H1 (cell line): ENCODE results near the gene INHBB. TPM values are rescaled to one million over a fixed set of nuclear protein-coding genes. Genes with fewer than 3 reads are reported as not detected.

Source experiments
- CTCF ChIA-PET: fragments of 300-600 bp; sonication (Branson Sonifier 250); formaldehyde crosslinking; loops from one replicate; lab custom pipeline; 2021; ENCODE audit not compliant: partially characterized antibody; lab: Charles Lee
- POLR2A ChIA-PET: fragments of 300-600 bp; sonication (Branson Sonifier 250); formaldehyde crosslinking; loops from one replicate; lab custom pipeline; 2021; ENCODE audit warnings: inconsistent platforms; ENCODE audit not compliant: partially characterized antibody; lab: Charles Lee
- DNase-seq, 2 experiments: peaks; one replicate each; pipeline versions ENCODE4 v3.0.0 to v3.0.0-alpha.2; 2010 to 2022; ENCODE audit warnings: low spot score in 2 of 2, low read depth in 1 of 2, mixed read lengths in 1 of 2
- FAIRE-seq: peaks from 2 replicates; lab custom pipeline; 2011; peaks lifted over from hg19 to GRCh38; lab: Jason Lieb, UNC
- H2AFZ ChIP-seq: 2 replicates; pipeline ENCODE4 v1.8.1; 2012; ENCODE audit warnings: low read length, inconsistent platforms
- H2AK5ac ChIP-seq: 2 replicates; pipeline ENCODE4 v1.6.1; 2013; ENCODE audit warnings: low read depth, low read length
- H2BK120ac ChIP-seq: replicated peaks from 2 replicates; pipeline ENCODE3; 2013; ENCODE audit warnings: low read depth, low read length, inconsistent platforms
- H2BK12ac ChIP-seq: 2 replicates; pipeline ENCODE4 v1.6.1; 2013; ENCODE audit warnings: low read depth, low read length
- H2BK15ac ChIP-seq: 2 replicates; pipeline ENCODE4 v1.6.1; 2013; ENCODE audit warnings: low read length
- H2BK20ac ChIP-seq: 2 replicates; pipeline ENCODE4 v1.6.1; 2013; ENCODE audit warnings: low read length
- H2BK5ac ChIP-seq: 2 replicates; pipeline ENCODE4 v1.6.1; 2013; ENCODE audit warnings: low read depth, low read length
- H3K14ac ChIP-seq: 2 replicates; pipeline ENCODE4 v1.6.1; 2013; ENCODE audit warnings: inconsistent platforms; ENCODE audit not compliant: insufficient read length
- H3K18ac ChIP-seq: 2 replicates; pipeline ENCODE4 v1.6.1; 2013; ENCODE audit warnings: low read length; ENCODE audit errors: extremely low read depth
- H3K23ac ChIP-seq: 2 replicates; pipeline ENCODE4 v1.6.1; 2013; ENCODE audit warnings: inconsistent platforms; ENCODE audit not compliant: insufficient read length
- H3K23me2 ChIP-seq: 2 replicates; pipeline ENCODE4 v1.6.1; 2013; ENCODE audit warnings: low read depth, low read length
- H3K27ac ChIP-seq: 2 replicates; pipeline ENCODE4 v1.6.1; 2011; ENCODE audit warnings: low read depth, low read length, inconsistent platforms
- H3K27me3 ChIP-seq, 4 experiments: replicated peaks in 1 of 4; 1 replicate in 1 of 4; 2 replicates in 3 of 4; pipeline versions ENCODE4 v1.6.1 to v1.8.1; 2011 to 2013; ENCODE audit warnings: low read length in 3 of 4, mild to moderate bottlenecking in 3 of 4, inconsistent platforms in 2 of 4, mixed read lengths in 2 of 4, moderate library complexity in 1 of 4; ENCODE audit not compliant: control insufficient read depth in 3 of 4, insufficient read depth in 3 of 4; ENCODE audit errors: extremely low read depth in 1 of 4
- H3K36me3 ChIP-seq, 4 experiments: 2 replicates each; pipeline versions ENCODE4 v1.6.1 to v1.8.1; 2011 to 2013; ENCODE audit warnings: mild to moderate bottlenecking in 4 of 4, low read length in 3 of 4, moderate library complexity in 2 of 4, control low read depth in 1 of 4, inconsistent platforms in 1 of 4; ENCODE audit not compliant: insufficient read depth in 4 of 4, control insufficient read depth in 2 of 4
- H3K4ac ChIP-seq: replicated peaks from 2 replicates; pipeline ENCODE3; 2013; ENCODE audit warnings: low read length, low read depth, mixed read lengths, inconsistent platforms; ENCODE audit not compliant: insufficient read length
- H3K4me1 ChIP-seq, 4 experiments: replicated peaks in 1 of 4; 1 replicate in 1 of 4; 2 replicates in 3 of 4; pipeline versions ENCODE4 v1.6.1 to v1.8.1; 2011 to 2013; ENCODE audit warnings: low read length in 3 of 4, inconsistent platforms in 2 of 4, mixed read lengths in 1 of 4; ENCODE audit not compliant: insufficient read depth in 4 of 4, control insufficient read depth in 3 of 4
- H3K4me2 ChIP-seq, 2 experiments: 2 replicates each; pipeline versions ENCODE4 v1.6.1 to v1.8.1; 2011 to 2013; ENCODE audit warnings: low read depth in 2 of 2, low read length in 2 of 2, control low read depth in 1 of 2, inconsistent platforms in 1 of 2, mild to moderate bottlenecking in 1 of 2; ENCODE audit not compliant: insufficient read depth in 1 of 2
- H3K4me3 ChIP-seq, 4 experiments: fragments of 200-600, 300-600 bp in 1 of 4; sonication (generic), shearing (Covaris generic), sonication (Bioruptor Twin) in 1 of 4; 2 replicates each; pipeline versions ENCODE4 v1.5.1 to v1.8.1; 2011 to 2016; ENCODE audit warnings: low read length in 4 of 4, low read depth in 3 of 4, control low read depth in 2 of 4, inconsistent platforms in 2 of 4, mild to moderate bottlenecking in 2 of 4, mixed read lengths in 1 of 4, moderate library complexity in 1 of 4; ENCODE audit not compliant: insufficient read depth in 2 of 4; ENCODE audit errors: extremely low read depth in 1 of 4
- H3K56ac ChIP-seq: replicated peaks from 2 replicates; pipeline ENCODE3; 2013; ENCODE audit warnings: low read depth, mild to moderate bottlenecking, mixed read lengths, low read length, inconsistent platforms; ENCODE audit not compliant: insufficient read length
- H3K79me1 ChIP-seq: 2 replicates; pipeline ENCODE4 v1.6.1; 2013; ENCODE audit warnings: low read depth, low read length, control low read depth
- H3K79me2 ChIP-seq, 2 experiments: 2 replicates each; pipeline versions ENCODE4 v1.6.1 to v1.8.1; 2012 to 2013; ENCODE audit warnings: low read length in 2 of 2, mild to moderate bottlenecking in 2 of 2, inconsistent platforms in 1 of 2; ENCODE audit not compliant: insufficient read depth in 2 of 2, control insufficient read depth in 1 of 2
- H3K9ac ChIP-seq, 4 experiments: replicated peaks in 1 of 4; 1 replicate in 1 of 4; 2 replicates in 3 of 4; pipeline versions ENCODE4 v1.6.1 to v1.8.1; 2011 to 2013; ENCODE audit warnings: low read depth in 3 of 4, low read length in 3 of 4, control low read depth in 2 of 4, mild to moderate bottlenecking in 2 of 4, moderate library complexity in 2 of 4, inconsistent platforms in 1 of 4; ENCODE audit errors: extremely low read depth in 1 of 4
- H3K9me3 ChIP-seq, 2 experiments: 2 replicates each; pipeline versions ENCODE4 v1.6.1 to v1.8.1; 2012 to 2013; ENCODE audit warnings: mild to moderate bottlenecking in 2 of 2, moderate library complexity in 2 of 2, control low read depth in 1 of 2, inconsistent platforms in 1 of 2, low read depth in 1 of 2, low read length in 1 of 2, mixed read lengths in 1 of 2; ENCODE audit not compliant: insufficient read depth in 2 of 2
- H4K20me1 ChIP-seq, 2 experiments: replicated peaks in 1 of 2; 2 replicates each; pipeline versions ENCODE3 to v1.8.1; 2011 to 2013; ENCODE audit warnings: inconsistent platforms in 2 of 2, low read length in 2 of 2, mild to moderate bottlenecking in 1 of 2; ENCODE audit not compliant: insufficient read depth in 2 of 2, control insufficient read depth in 1 of 2
- H4K5ac ChIP-seq: 2 replicates; pipeline ENCODE4 v1.6.1; 2013; ENCODE audit warnings: low read length, low read depth, mixed read lengths, inconsistent platforms; ENCODE audit not compliant: insufficient read length
- H4K8ac ChIP-seq: 2 replicates; pipeline ENCODE4 v1.8.0; 2013; ENCODE audit warnings: mild to moderate bottlenecking, moderate library complexity, low read length, inconsistent platforms; ENCODE audit not compliant: insufficient read depth; ENCODE audit errors: extremely low read depth
- H4K91ac ChIP-seq: replicated peaks from 2 replicates; pipeline ENCODE3; 2013; ENCODE audit warnings: low read length, mixed read lengths, inconsistent platforms; ENCODE audit not compliant: insufficient read length
- ASH2L ChIP-seq: fragments of 200-600, 300-600 bp; sonication (generic); IDR thresholded peaks from one replicate; pipeline ENCODE4 v1.7.1; 2017; ENCODE audit warnings: low read length
- E2F6 ChIP-seq: IDR thresholded peaks from 2 replicates; pipeline ENCODE4 v1.6.1; 2012; ENCODE audit warnings: inconsistent platforms
- GABPA ChIP-seq: IDR thresholded peaks from 2 replicates; pipeline ENCODE4 v1.6.1; 2011; ENCODE audit warnings: mild to moderate bottlenecking, low read length, moderate library complexity, borderline replicate concordance; ENCODE audit not compliant: insufficient read depth
- WGBS, 2 experiments: shearing (Covaris generic) in 1 of 2; methylation state at CpG; one replicate each; pipeline versions ENCODE4 v1.1.6 to v1.1.7; 2013 to 2015; ENCODE audit warnings: low lambda C conversion rate in 2 of 2, mixed read lengths in 2 of 2, inconsistent platforms in 1 of 2, low coverage in 1 of 2, missing lambda C conversion rate in 1 of 2; ENCODE audit not compliant: insufficient replicate concordance in 2 of 2, insufficient coverage in 1 of 2, insufficient read length in 1 of 2; ENCODE audit errors: extremely low coverage in 1 of 2, missing lambda C conversion rate in 1 of 2; 5-methylcytosine and 5-hydroxymethylcytosine counted together
- polyA plus RNA-seq, 7 experiments: library from polyadenylated mRNA; depleted of rRNA in 3 of 7; stranded (reverse) in 5 of 7; unstranded in 2 of 7; fragments of >200 nt in 5 of 7; fragments of 200-250 nt in 2 of 7; gene quantifications; 1 replicate in 5 of 7; 2 replicates in 1 of 7; 4 replicates in 1 of 7; pipeline versions ENCODE4 v1.2.1 to v1.2.3, GENCODE V29; 2011 to 2013; ENCODE audit warnings: missing spikeins in 2 of 7, mixed read lengths in 2 of 7
- total RNA-seq: library from RNA; stranded (reverse); fragmentation: NEBNext Ultra II Directional; extraction: Animal tissue kit (Norgen Biotek cat#: 25700); gene quantifications from 2 replicates; pipeline ENCODE4 v1.2.1, GENCODE V29; 2021
- TF ChIP-seq, protein P1 (sequence below): IDR thresholded peaks from 2 replicates; pipeline ENCODE4 v1.6.1; 2012; ENCODE audit warnings: low read length, inconsistent platforms

The INHBB gene
- total and polyA plus RNA-seq, 2 of the 8 experiments (the other 6 are each of a cell fraction or from before 2014, with no cell fraction given), result 0.30 to 0.32 TPM

DNA sequence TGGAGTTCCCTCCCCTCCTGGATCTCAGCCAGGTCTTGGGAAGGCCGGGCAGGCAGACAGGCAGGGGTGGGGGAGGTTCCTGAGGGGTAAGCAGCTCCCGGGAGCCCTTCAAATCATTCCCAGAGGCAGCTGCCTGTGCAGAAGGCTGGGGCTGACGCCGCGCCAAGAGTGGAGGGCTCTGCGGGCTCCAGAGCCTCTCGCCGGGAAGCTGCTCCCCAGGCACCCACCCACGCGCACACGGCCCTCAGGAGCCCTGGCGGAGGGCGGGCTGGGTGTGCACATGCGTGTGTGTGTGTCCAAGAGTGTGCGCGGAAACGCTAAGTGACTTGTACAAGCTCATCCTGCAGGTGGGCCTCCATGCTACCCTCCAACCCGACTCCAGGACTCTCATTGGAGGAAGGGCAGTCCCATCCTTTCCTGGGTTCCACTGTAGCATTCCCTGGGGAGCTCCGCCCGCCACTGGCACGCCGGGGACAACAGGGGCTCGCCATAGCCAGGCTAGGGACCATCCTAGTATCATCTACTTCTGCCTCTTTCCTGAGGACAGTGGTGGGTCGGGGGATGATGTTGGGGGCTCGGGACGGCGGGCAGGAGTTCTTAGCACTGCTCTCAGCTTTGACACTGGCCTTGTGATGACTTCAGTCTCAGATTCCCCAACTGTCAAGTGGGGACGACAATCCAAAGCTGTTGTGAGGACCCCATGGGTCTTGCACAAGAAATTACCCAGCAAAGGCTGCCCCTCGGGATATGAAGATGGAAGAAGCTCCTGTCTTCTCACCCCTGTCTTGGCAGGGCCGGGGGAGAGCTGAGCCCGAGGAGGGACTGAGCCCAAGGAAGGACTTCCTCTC, 50.3 kb downstream of the INHBB start:
- no peak overlapping the region for H3K4ac ChIP-seq
- H3K14ac ChIP-seq, result no peak overlapping the region
- no peaks in the 10 kb centered on the region for H3K79me2 ChIP-seq
- H4K8ac ChIP-seq, result peak overlapping the region; percentile 62
- no peaks in the 10 kb centered on the region for H3K79me1 ChIP-seq
- H2BK5ac ChIP-seq, result no peak overlapping the region
- no peak overlapping the region for H2BK20ac ChIP-seq
- H4K20me1 ChIP-seq, result no peaks in the 10 kb centered on the region
- no peak overlapping the region for H3K4me2 ChIP-seq
- H4K91ac ChIP-seq, result no peak overlapping the region
- ChIA-PET CTCF (interaction anchor here (0.8 to 4.0 kb wide), 11 partner anchors 13 to 290 kb away, joined by 3 to 19 read pairs (median 4); no protein-coding TSS in a partner anchor), POLR2A (interaction anchor here (1.0 to 1.1 kb wide), 2 partner anchors 12 to 679 kb away, joined by 3 to 5 read pairs; no protein-coding TSS in a partner anchor)
- H2AFZ ChIP-seq, result no peak overlapping the region
- peaks cover 0 to 6% (median 0%) of the 10 kb centered on the region in 4 experiments; a peak in 4 of 7 replicates for H3K27me3 ChIP-seq
- DNase-seq (peak in 1 of 2 experiments; percentile 45), FAIRE-seq (no peak)
- H3K36me3 ChIP-seq, result no peaks in the 10 kb centered on the region
- 91% methylated on average over 23 of the region's 31 CpGs; no CpG with 5 or more reads in 1 of the 2 experiments for WGBS, 2 experiments
- H3K9ac ChIP-seq, result no peak overlapping the region; a peak in 1 of 7 replicates
- H3K18ac ChIP-seq, result no peak overlapping the region
- no peaks in the 10 kb centered on the region for H3K23me2 ChIP-seq
- H3K23ac ChIP-seq, result no peak overlapping the region
- peaks cover 0 to 14% (median 0%) of the 10 kb centered on the region in 4 experiments; a peak in 3 of 7 replicates for H3K4me1 ChIP-seq
- no peak overlapping the region for H4K5ac ChIP-seq
- peak overlapping the region; percentile 21 for H3K56ac ChIP-seq
- no peak overlapping the region for H3K27ac ChIP-seq
- H2AK5ac ChIP-seq, result no peak overlapping the region
- H2BK120ac ChIP-seq, result no peak overlapping the region
- no peak overlapping the region for H2BK15ac ChIP-seq
- H3K4me3 ChIP-seq, result no peak overlapping the region
- TF ChIP-seq ASH2L (no peak), GABPA (no peak), E2F6 (no peak)
- TF ChIP-seq, protein P1, sequence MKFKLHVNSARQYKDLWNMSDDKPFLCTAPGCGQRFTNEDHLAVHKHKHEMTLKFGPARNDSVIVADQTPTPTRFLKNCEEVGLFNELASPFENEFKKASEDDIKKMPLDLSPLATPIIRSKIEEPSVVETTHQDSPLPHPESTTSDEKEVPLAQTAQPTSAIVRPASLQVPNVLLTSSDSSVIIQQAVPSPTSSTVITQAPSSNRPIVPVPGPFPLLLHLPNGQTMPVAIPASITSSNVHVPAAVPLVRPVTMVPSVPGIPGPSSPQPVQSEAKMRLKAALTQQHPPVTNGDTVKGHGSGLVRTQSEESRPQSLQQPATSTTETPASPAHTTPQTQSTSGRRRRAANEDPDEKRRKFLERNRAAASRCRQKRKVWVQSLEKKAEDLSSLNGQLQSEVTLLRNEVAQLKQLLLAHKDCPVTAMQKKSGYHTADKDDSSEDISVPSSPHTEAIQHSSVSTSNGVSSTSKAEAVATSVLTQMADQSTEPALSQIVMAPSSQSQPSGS, result no peak
- H3K9me3 ChIP-seq, result no peaks in the 10 kb centered on the region
- 0 out of 2 replicates have a peak overlapping the region, but pooled peaks have one; percentile 60 for H2BK12ac ChIP-seq
